B cell (primary cell): Measurements from ENCODE around the gene CNOT6. TPM values are rescaled to one million over a fixed set of nuclear protein-coding genes. Genes with fewer than 3 reads are reported as not detected.

Experiments
- ATAC-seq: fragments of 200-7000 bp; cut with Tn5 transposase; one replicate; pipeline ENCODE4 v1.10.0; 2021; ENCODE audit warnings: low read depth, mild to moderate bottlenecking, moderate number of reproducible peaks, moderate library complexity
- CTCF ChIA-PET: fragments of 350-600 bp; sonication (Branson Sonifier 250); formaldehyde crosslinking; loops from one replicate; lab custom pipeline; 2021; ENCODE audit warnings: antibody characterized with exemption, inconsistent platforms; lab: Charles Lee
- POLR2A ChIA-PET: fragments of 350-600 bp; sonication (Branson Sonifier 250); formaldehyde crosslinking; loops from one replicate; lab custom pipeline; 2021; ENCODE audit warnings: antibody characterized with exemption; lab: Charles Lee
- DNase-seq: peaks from one replicate; pipeline ENCODE4 v3.0.0; 2013
- H2AFZ ChIP-seq: 2 replicates; pipeline ENCODE4 v1.6.1; 2012; ENCODE audit warnings: mild to moderate bottlenecking, low read depth, low read length; ENCODE audit not compliant: insufficient read depth, poor library complexity, severe bottlenecking
- H3K27ac ChIP-seq, 2 donors: 1 replicate in 1 of 2; 2 replicates in 1 of 2; pipeline ENCODE4 v1.5.1; 2012 to 2013; ENCODE audit warnings: low read length in 2 of 2, mild to moderate bottlenecking in 2 of 2, moderate library complexity in 1 of 2
- H3K27me3 ChIP-seq, 4 experiments: fragments of 200-600 bp in 1 of 4; sonication (generic) in 1 of 4; replicated peaks in 1 of 4; 1 replicate in 2 of 4; 2 replicates in 2 of 4; pipeline versions ENCODE4 v1.6.1 to v1.7.0; 2013 to 2016; ENCODE audit warnings: low read length in 3 of 4, mild to moderate bottlenecking in 2 of 4, mixed read lengths in 1 of 4, moderate library complexity in 1 of 4; ENCODE audit not compliant: insufficient read depth in 4 of 4, control insufficient read depth in 3 of 4; ENCODE audit errors: control extremely low read depth in 1 of 4
- H3K36me3 ChIP-seq, 2 experiments: replicated peaks in 1 of 2; 1 replicate in 1 of 2; 2 replicates in 1 of 2; pipeline versions ENCODE4 v1.6.1 to v1.7.1; 2013; ENCODE audit warnings: low read length in 1 of 2; ENCODE audit not compliant: insufficient read depth in 2 of 2, control insufficient read depth in 1 of 2; ENCODE audit errors: control extremely low read depth in 1 of 2, extremely low read depth in 1 of 2
- H3K4me1 ChIP-seq, 2 donors: fragments of 200-600 bp in 1 of 2; sonication (generic) in 1 of 2; 1 replicate in 1 of 2; 2 replicates in 1 of 2; pipeline versions ENCODE4 v1.5.1 to v1.6.1; 2013 to 2017; ENCODE audit warnings: low read length in 2 of 2; ENCODE audit not compliant: control insufficient read depth in 2 of 2, insufficient read depth in 2 of 2
- H3K4me2 ChIP-seq: replicated peaks from 2 replicates; pipeline ENCODE3; 2012; ENCODE audit warnings: mild to moderate bottlenecking, low read depth, low read length; ENCODE audit not compliant: poor library complexity, severe bottlenecking
- H3K4me3 ChIP-seq, 5 experiments: fragments of 200-600 bp in 1 of 5; sonication (generic) in 1 of 5; 1 replicate in 3 of 5; 2 replicates in 2 of 5; pipeline versions ENCODE4 v1.5.1 to v1.7.0; 2011 to 2016; ENCODE audit warnings: low read length in 4 of 5, mild to moderate bottlenecking in 4 of 5, low read depth in 2 of 5, control low read depth in 1 of 5, moderate library complexity in 1 of 5; ENCODE audit not compliant: insufficient read depth in 1 of 5; ENCODE audit errors: control extremely low read depth in 1 of 5, extremely low read depth in 1 of 5
- H3K79me2 ChIP-seq: fragments of 200-600 bp; sonication (generic); one replicate; pipeline ENCODE4 v1.6.0; 2016; ENCODE audit warnings: low read length; ENCODE audit not compliant: control insufficient read depth, insufficient read depth
- H3K9ac ChIP-seq: fragments of 200-600 bp; sonication (generic); 2 replicates; pipeline ENCODE4 v1.6.1; 2017; ENCODE audit warnings: mild to moderate bottlenecking, low read length, moderate library complexity
- H3K9me3 ChIP-seq, 3 donors: one replicate each; pipeline versions ENCODE4 v1.6.1 to v1.7.1; 2013; ENCODE audit warnings: low read length in 2 of 3; ENCODE audit not compliant: control insufficient read depth in 2 of 3, insufficient read depth in 1 of 3; ENCODE audit errors: control extremely low read depth in 1 of 3
- H4K20me1 ChIP-seq: 2 replicates; pipeline ENCODE4 v1.6.0; 2012; ENCODE audit warnings: mild to moderate bottlenecking, low read length; ENCODE audit not compliant: insufficient read depth, control insufficient read depth, poor library complexity, severe bottlenecking
- H3K27ac Mint-ChIP-seq: one replicate; pipeline ENCODE4 v1.8.0; 2021; ENCODE audit warnings: mixed read lengths
- H3K27me3 Mint-ChIP-seq: one replicate; pipeline ENCODE4 v1.8.0; 2021; ENCODE audit warnings: mixed read lengths
- H3K4me1 Mint-ChIP-seq: one replicate; pipeline ENCODE4 v1.8.0; 2021; ENCODE audit warnings: mixed read lengths
- H3K4me3 Mint-ChIP-seq: one replicate; pipeline ENCODE4 v1.8.0; 2021; ENCODE audit warnings: mixed read lengths
- H3K9me3 Mint-ChIP-seq: one replicate; pipeline ENCODE4 v1.8.0; 2022; ENCODE audit warnings: mixed read lengths; ENCODE audit not compliant: insufficient read depth
- EZH2 ChIP-seq: IDR thresholded peaks from 2 replicates; pipeline ENCODE4 v1.6.1; 2012; ENCODE audit warnings: borderline replicate concordance, low read depth, mild to moderate bottlenecking, moderate library complexity, low read length; ENCODE audit not compliant: insufficient read depth, poor library complexity, severe bottlenecking
- WGBS: methylation state at CpG from one replicate; pipeline ENCODE4 v1.1.5; 2013; ENCODE audit warnings: missing lambda C conversion rate; ENCODE audit not compliant: insufficient coverage; 5-methylcytosine and 5-hydroxymethylcytosine counted together
- intact Hi-C: fragments of 100-400 bp; cut with micrococcal nuclease; formaldehyde crosslinking; loops from one replicate; pipeline ENCODE4 v1.10.0; 2022
- polyA plus RNA-seq: library from polyadenylated mRNA; depleted of rRNA; stranded (reverse); fragments of >200 nt; gene quantifications from 2 replicates; pipeline ENCODE4 v1.2.3, GENCODE V29; 2012
- total RNA-seq, 2 donors: library from RNA; stranded (reverse); fragments of 120-200 nt in 1 of 2; gene quantifications; 1 replicate in 1 of 2; 2 replicates in 1 of 2; pipeline versions ENCODE4 v1.2.3 to v1.2.4, GENCODE V29; 2013 to 2022
- TF ChIP-seq, protein P1 (sequence below): fragments of 200-600 bp; IDR thresholded peaks from one replicate; pipeline ENCODE4 v1.8.0; 2022; ENCODE audit warnings: antibody characterized with exemption, mild to moderate bottlenecking

The CNOT6 gene
- total and polyA plus RNA-seq, 2 donors (not counting 1 experiment from before 2014, with no cell fraction given), result 4.3 to 31.1 TPM

DNA sequence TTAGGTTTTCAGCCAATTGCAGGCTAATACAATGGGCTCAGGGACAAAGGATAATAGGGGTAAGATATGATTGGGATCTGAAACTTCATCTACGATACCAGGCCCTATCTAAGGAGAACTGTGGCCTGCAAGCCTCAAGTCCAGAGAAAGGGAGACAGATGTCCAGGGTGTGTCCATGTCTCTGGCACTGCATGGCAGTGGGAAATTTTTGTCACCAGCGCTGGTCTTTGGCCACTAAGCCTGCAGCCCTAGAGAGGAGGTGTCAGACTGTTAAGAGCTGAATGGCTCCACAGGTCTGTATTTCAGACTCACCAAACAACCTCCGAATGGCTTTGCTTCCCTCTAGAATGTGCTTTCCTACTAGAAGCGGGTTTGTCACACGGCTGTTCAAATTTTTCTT is 6.6 kb upstream of the CNOT6 start:
- Mint-ChIP-seq H3K9me3 (no peaks in the 10 kb centered on the region), H3K27me3 (no peaks in the 10 kb centered on the region), H3K4me1 (peaks cover 2% of the 10 kb centered on the region), H3K27ac (no peak overlapping the region), H3K4me3 (no peak overlapping the region)
- Histone ChIP-seq H3K4me1 (no peaks in the 10 kb centered on the region), H3K27ac (no peak overlapping the region), H3K4me3 (no peak overlapping the region), H3K9ac (no peak overlapping the region), H3K79me2 (no peaks in the 10 kb centered on the region), H3K27me3 (no peaks in the 10 kb centered on the region), H3K4me2 (no peak overlapping the region), H2AFZ (no peak overlapping the region), H3K9me3 (no peaks in the 10 kb centered on the region), H3K36me3 (no peaks in the 10 kb centered on the region), H4K20me1 (no peaks in the 10 kb centered on the region)
- POLR2A ChIA-PET, result no interaction called here
- TF ChIP-seq, protein P1, sequence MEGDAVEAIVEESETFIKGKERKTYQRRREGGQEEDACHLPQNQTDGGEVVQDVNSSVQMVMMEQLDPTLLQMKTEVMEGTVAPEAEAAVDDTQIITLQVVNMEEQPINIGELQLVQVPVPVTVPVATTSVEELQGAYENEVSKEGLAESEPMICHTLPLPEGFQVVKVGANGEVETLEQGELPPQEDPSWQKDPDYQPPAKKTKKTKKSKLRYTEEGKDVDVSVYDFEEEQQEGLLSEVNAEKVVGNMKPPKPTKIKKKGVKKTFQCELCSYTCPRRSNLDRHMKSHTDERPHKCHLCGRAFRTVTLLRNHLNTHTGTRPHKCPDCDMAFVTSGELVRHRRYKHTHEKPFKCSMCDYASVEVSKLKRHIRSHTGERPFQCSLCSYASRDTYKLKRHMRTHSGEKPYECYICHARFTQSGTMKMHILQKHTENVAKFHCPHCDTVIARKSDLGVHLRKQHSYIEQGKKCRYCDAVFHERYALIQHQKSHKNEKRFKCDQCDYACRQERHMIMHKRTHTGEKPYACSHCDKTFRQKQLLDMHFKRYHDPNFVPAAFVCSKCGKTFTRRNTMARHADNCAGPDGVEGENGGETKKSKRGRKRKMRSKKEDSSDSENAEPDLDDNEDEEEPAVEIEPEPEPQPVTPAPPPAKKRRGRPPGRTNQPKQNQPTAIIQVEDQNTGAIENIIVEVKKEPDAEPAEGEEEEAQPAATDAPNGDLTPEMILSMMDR, result no peak
- DNase-seq (no peak), ATAC-seq (no peak)
- intact Hi-C loops, result no loop called here
- CTCF ChIA-PET, result interaction anchor here (0.7 kb wide), 1 partner anchor 13 kb away, joined by 3 read pairs; no protein-coding TSS in a partner anchor
- 100% methylated on average over 4 of the region's 5 CpGs for WGBS

DNA sequence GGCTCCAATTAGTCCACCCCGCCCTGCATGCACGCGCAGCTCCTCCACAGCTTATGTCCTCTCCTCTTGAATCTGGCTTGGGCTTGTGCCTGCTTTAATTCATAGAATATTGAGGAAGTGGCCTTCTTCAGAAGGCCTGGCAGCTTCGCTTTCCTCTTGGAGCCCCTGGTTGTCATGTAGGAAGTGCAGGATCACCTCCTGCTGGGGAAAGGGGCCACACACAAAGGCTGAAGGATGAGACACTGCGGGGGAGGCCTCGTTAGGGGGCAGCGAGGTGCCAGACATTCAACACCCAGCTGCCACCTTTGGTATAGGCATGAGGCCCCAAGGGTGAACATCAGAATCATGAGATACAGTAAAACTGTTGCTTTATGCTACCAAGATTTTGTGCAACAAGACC is 2.7 kb upstream of the CNOT6 start:
- no peaks in the 10 kb centered on the region for H3K9me3 Mint-ChIP-seq
- Histone ChIP-seq H3K27me3 (no peaks in the 10 kb centered on the region), H3K36me3 (peaks cover 0 to 1% of the 10 kb centered on the region in 2 experiments), H3K4me3 (no peak overlapping the region), H4K20me1 (peaks cover 13% of the 10 kb centered on the region), H3K27ac (no peak overlapping the region), H3K9ac (no peak overlapping the region), H3K9me3 (no peaks in the 10 kb centered on the region), H2AFZ (no peak overlapping the region), H3K4me1 (peaks cover 18 to 19% of the 10 kb centered on the region in 2 donors), H3K4me2 (no peak overlapping the region), H3K79me2 (peaks cover 17% of the 10 kb centered on the region)
- ChIA-PET CTCF (interaction anchor here (0.6 kb wide), 1 partner anchor 199 kb away, joined by 11 read pairs; no protein-coding TSS in a partner anchor), POLR2A (interaction anchor here (0.6 kb wide), 2 partner anchors 113 to 565 kb away, joined by 3 to 6 read pairs; no protein-coding TSS in a partner anchor)
- peaks cover 20% of the 10 kb centered on the region for H3K4me1 Mint-ChIP-seq
- no peak for ATAC-seq
- intact Hi-C loops, result loop anchor here (5.0 kb wide), 1 partner anchor 759 kb away; the partner anchor contains the start of gene MAML1
- H3K27me3 Mint-ChIP-seq, result no peaks in the 10 kb centered on the region
- WGBS, result 54% methylated on average over 3 of the region's 7 CpGs
- TF ChIP-seq, protein P1, result no peak
- TF ChIP-seq EZH2, result no peak
- H3K27ac Mint-ChIP-seq, result no peak overlapping the region
- peak overlapping the region; percentile 19 for H3K4me3 Mint-ChIP-seq
- no peak for DNase-seq
